HG03159 (cell line): Measurements from ENCODE around the gene FARP2.
"Not testable (repeated sequence)": the region's sequence is repeated elsewhere in the genome, so short reads cannot be mapped to it uniquely, and the experiment has no call there.

ENCODE experiments used
- ATAC-seq: cut with Tn5 transposase; IDR thresholded peaks from one replicate; pipeline ENCODE4 v1.9.1; 2021; ENCODE audit warnings: mild to moderate bottlenecking, moderate library complexity; ENCODE audit not compliant: unreplicated experiment

The FARP2 gene

GRCh38 chr2:241451840-241452506, 95.9 kb downstream of the FARP2 start:
- ATAC-seq: no peak

DNA sequence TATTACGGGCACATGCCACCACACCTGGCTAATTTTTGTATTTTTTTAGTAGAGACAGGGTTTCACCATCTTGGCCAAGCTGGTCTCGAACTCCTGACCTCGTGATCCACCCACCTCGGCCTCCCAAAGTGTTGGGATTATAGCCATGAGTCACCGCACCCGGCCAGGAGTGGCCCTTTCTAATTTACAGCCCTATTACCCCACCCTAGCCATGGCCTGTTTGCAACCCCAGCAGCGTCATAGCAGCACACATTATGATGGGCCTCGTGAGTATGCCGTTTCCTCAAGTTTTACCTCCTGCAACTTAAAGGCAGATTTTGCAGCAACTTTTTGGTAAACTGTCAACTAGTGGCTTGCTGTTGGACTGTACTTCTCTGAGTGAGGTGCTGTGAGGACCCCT, 97.8 kb downstream of the FARP2 start:
- ATAC-seq: not testable (repeated sequence)

- ATAC-seq: no peak
Observed at GRCh38 chr2:241454837-241455485, 98.9 kb downstream of the FARP2 start.

DNA sequence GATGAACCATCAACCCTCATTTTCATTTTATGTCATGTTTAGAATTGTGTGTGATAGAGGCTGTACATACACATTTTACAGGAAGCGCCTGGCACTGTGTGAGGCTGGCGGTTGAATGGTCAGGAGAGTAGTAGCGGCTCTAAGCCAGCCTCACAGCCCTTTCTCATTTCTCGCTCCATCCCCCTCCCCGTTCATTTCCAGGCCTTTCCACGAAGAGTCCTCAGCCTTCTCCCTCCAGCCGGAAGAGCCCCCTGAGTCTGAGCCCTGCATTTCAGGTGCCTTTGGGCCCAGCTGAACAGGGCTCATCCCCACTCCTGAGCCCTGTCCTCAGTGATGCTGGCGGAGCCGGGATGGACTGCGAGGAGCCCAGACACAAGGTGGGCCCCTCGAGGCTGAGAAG, 100.5 kb downstream of the FARP2 start:
- ATAC-seq: no peak

GRCh38 chr2:241458687-241459086, 102.6 kb downstream of the FARP2 start:
- ATAC-seq: no peak

- no peak for ATAC-seq
Observed at GRCh38 chr2:241459520-241459919, 103.4 kb downstream of the FARP2 start.

GRCh38 chr2:241460631-241461030, 104.5 kb downstream of the FARP2 start:
- ATAC-seq: no peak

DNA sequence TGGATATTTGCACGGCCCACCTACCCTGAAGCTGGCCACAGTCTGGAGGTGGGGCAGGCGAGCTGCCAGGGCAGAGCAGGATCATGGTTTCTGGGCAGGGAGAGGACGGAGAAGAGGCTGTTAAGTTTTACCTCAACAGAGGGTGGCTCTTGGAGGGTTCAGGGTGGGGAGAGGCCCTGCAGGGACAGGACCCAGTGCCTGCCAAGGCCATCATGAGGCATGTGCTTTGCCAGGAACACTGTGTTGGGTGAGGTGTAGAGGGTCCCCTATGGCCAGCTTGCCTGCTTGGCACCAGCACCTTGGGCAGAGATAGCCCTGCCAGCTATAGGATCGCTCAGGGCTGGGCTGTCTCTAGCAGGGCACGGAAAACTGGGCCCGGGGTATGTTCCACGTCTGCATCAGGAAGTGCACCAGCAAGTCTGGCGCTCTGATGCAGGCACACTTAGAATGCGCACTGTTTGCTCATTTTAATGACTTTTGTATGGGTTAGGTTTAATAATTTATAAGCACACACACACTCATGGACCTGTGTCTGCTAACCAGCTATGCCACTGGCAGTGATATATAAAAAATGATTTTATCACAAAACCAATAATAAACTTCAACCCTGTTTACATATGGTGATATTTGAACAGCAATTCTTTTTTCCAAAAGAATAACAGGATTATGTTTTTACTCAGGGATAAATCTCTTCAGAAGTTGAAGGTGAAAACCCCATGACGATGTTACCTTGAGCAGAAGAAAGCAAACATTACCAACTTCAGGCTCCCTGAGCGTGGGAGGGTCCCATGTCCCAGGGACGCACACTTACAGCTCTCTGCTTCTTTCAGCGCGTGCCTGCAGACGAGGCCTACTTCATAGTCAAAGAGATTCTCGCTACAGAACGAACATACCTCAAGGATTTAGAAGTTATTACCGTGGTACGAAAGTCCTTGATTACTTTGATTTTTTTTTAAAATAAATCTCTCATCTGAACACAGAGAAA, 105.9 kb downstream of the FARP2 start:
- ATAC-seq: no peak

GRCh38 chr2:241463276-241464135, 107.4 kb downstream of the FARP2 start:
- no peak for ATAC-seq

DNA sequence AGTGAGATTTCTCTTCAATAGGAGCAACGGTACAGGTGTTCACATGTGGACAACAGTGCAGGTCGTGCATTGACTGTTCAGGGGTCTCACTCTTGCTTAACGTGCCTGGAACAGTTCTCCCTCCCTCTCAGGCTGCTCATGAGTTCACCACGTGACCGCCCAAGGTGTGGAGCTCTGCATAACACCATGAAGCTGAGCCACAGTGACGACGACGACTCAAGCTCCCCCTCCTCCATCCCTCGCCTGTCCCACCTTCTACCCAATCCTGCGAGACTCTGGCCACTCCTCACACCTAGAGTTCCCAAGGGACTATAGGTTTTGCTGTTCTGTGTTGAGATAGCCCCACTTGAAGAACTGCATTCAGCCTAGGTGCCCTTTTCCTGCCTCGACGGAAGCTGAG, 109.5 kb downstream of the FARP2 start:
- ATAC-seq: no peak

GRCh38 chr2:241466230-241466629, 110.1 kb downstream of the FARP2 start:
- no peak for ATAC-seq

DNA sequence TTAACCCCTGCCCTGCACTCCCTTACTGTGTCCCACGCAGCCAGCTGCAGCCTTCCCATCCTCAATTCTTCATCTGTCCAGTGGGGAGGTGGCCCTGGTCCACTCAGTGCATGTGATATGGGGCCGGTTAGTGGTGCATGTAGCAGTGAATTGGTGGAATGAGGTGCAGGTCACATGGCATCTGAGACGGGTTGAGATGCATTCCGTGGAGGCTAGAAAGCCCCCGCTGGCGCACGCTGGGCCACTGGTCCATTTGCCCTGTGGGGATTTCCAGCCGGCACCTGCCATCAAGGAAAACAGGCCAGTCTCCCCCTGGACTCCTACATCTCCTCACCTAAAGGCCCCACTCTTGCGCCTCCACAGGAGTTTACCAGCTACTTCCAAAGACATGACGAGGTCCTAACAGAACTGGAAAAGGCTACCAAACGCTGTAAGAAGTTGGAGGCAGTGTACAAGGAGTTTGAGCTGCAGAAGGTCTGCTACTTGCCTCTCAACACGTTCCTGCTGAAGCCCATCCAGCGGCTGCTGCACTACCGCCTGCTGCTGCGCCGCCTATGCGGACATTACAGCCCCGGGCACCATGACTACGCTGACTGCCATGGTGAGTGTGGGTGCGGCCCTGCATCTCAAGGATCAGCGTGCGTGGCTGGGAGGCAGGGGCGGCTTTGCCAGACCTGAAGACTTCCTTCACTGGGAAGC, 111.8 kb downstream of the FARP2 start:
- no peak for ATAC-seq

DNA sequence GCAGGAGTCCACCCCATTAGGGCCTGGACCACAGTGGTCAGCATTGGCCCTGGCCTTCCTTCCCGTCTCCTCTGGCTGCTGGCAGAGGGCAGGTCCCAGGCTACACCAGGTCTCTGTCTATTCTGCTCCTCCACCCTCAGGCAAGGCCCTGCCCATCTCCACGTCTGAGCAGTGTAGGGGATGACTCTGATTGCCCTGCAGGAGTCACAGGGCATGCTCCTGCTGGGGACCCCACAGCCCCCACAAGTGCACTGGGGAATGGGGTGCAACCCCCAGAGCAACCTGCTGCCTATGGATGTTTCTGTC, 112.3 kb downstream of the FARP2 start:
- no peak for ATAC-seq

DNA sequence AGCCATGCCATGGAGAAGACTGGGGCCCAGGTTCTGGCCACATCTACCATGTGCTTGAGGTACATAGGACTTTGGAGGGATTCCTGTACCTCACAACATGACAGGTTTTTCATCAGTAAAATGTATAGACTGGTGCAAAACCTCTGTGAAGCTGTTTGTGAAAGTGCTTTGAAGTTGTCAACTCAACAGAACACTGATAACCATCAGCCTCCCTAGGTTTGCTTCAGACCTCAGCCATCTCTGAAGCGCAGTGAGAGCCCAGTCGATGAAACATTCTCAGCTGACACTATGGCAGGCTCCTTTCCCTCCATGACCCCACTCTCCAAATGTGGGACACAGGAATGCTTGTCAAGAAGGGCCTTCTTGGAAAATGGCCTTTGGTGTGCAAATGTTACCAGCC, 113.7 kb downstream of the FARP2 start:
- no peak for ATAC-seq

- no peak for ATAC-seq
Observed at GRCh38 chr2:241473399-241473798, 117.3 kb downstream of the FARP2 start.

GRCh38 chr2:241475267-241475666, 119.2 kb downstream of the FARP2 start:
- ATAC-seq: no peak

GRCh38 chr2:241478166-241478565, 122.1 kb downstream of the FARP2 start:
- no peak for ATAC-seq

DNA sequence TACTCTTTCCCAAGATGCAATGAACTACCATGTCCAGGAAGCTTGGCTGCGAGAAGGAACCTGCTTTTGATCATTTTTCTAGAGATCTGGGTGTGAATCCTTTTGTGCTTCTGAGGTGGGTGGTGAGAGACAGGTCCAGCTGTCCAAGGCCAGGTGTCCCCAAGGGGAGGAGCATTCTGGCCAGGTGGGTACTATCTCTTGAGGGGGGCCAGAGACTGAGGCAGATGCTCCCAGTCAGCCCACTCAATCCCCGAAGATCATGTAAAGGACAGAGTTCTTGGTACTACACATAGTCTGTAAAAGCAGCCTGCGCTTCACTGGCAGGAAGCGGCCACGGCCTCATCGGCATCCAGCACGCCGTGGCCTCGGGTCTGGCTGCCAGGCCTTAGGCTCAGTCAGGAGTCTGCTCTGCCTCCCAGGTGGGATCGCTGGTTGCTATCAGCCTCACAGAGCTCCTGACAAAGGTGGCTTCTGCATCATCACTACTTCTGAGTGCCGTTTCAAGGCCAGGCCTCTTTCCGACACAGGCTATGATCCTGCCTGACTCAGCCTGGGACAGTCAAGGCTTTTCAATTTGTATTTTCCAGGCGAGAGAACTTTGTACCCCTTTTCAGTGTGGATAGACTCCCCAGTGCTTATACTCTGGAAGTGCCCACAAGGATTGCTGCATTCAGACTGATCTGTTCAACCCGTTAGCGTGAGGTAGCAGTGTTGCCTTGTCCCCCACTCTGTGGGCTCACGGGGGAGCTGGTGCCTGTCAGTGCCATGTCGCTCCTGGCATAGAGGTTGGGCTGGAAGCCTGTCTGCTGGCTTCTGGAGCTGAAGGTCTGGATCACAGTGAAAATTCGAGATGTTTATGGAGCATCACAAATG, 123.2 kb downstream of the FARP2 start:
- no peak for ATAC-seq

- ATAC-seq: no peak
Observed at GRCh38 chr2:241481687-241482086, 125.6 kb downstream of the FARP2 start.
